SK-N-SH treated with all-trans-retinoic acid at 6 μM for 48 hours (cell line): Measurements from ENCODE around the gene SGTB.
"Not testable (repeated sequence)": the region's sequence is repeated elsewhere in the genome, so short reads cannot be mapped to it uniquely, and the experiment has no call there.

Source experiments
- ATAC-seq: fragments of 200-7000 bp; cut with Tn5 transposase; 3 replicates; pipeline ENCODE4 v1.9.1; 2020; ENCODE audit warnings: mild to moderate bottlenecking, moderate library complexity
- ARNTL ChIP-seq: fragments of 450-650 bp; formaldehyde crosslinking; IDR thresholded peaks from 2 replicates; pipeline ENCODE4 v1.5.0; 2020; ENCODE audit warnings: low read depth, mild to moderate bottlenecking, moderate library complexity, borderline replicate concordance
- CREB5 ChIP-seq: fragments of 250-450 bp; sonication (Bioruptor Pico); IDR thresholded peaks from 2 replicates; pipeline ENCODE4 v1.5.1; 2020; ENCODE audit warnings: low read depth, mild to moderate bottlenecking, moderate library complexity
- CSDC2 ChIP-seq: fragments of 250-450 bp; sonication (Bioruptor Pico); IDR thresholded peaks from 2 replicates; pipeline ENCODE4 v1.5.0; 2020; ENCODE audit warnings: mild to moderate bottlenecking, moderate library complexity
- CSRNP3 ChIP-seq: fragments of 250-450 bp; sonication (Bioruptor Pico); IDR thresholded peaks from 2 replicates; pipeline ENCODE4 v1.5.1; 2021; ENCODE audit warnings: mild to moderate bottlenecking, moderate library complexity
- ESRRG ChIP-seq: fragments of 250-450 bp; sonication (Bioruptor Pico); IDR thresholded peaks from 2 replicates; pipeline ENCODE4 v1.6.1; 2021; ENCODE audit warnings: mild to moderate bottlenecking
- GLIS3 ChIP-seq: fragments of 250-450 bp; sonication (Bioruptor Pico); IDR thresholded peaks from 2 replicates; pipeline ENCODE4 v1.5.0; 2020; ENCODE audit warnings: mild to moderate bottlenecking, moderate library complexity
- ISL1 ChIP-seq: fragments of 250-450 bp; sonication (Bioruptor Pico); IDR thresholded peaks from 2 replicates; pipeline ENCODE4 v2.1.2; 2022; ENCODE audit warnings: mild to moderate bottlenecking, moderate library complexity
- PPARA ChIP-seq: fragments of 250-450 bp; sonication (Bioruptor Pico); IDR thresholded peaks from 2 replicates; pipeline ENCODE4 v1.5.0; 2020; ENCODE audit warnings: mild to moderate bottlenecking, borderline replicate concordance
- RARB ChIP-seq: fragments of 250-450 bp; sonication (Bioruptor Pico); IDR thresholded peaks from 2 replicates; pipeline ENCODE4 v1.8.0; 2021; ENCODE audit warnings: mild to moderate bottlenecking, moderate library complexity
- SNAI2 ChIP-seq: fragments of 250-450 bp; sonication (Bioruptor Pico); IDR thresholded peaks from 2 replicates; pipeline ENCODE4 v1.5.0; 2020; ENCODE audit warnings: mild to moderate bottlenecking, moderate library complexity
- TOX ChIP-seq: fragments of 250-450 bp; sonication (Bioruptor Pico); IDR thresholded peaks from 2 replicates; pipeline ENCODE4 v1.8.0; 2021; ENCODE audit warnings: mild to moderate bottlenecking, moderate library complexity, borderline replicate concordance
- TSHZ2 ChIP-seq: fragments of 250-450 bp; sonication (Bioruptor Pico); IDR thresholded peaks from 2 replicates; pipeline ENCODE4 v1.5.0; 2020; ENCODE audit warnings: mild to moderate bottlenecking, moderate library complexity
- ZC3H10 ChIP-seq: fragments of 250-450 bp; sonication (Bioruptor Pico); IDR thresholded peaks from 2 replicates; pipeline ENCODE4 v1.5.1; 2021; ENCODE audit warnings: mild to moderate bottlenecking, moderate library complexity
- ZFP3 ChIP-seq: fragments of 250-450 bp; sonication (Bioruptor Pico); IDR thresholded peaks from 2 replicates; pipeline ENCODE4 v1.5.0; 2020; ENCODE audit warnings: mild to moderate bottlenecking, moderate library complexity
- ZFP30 ChIP-seq: fragments of 450-650 bp; formaldehyde crosslinking; IDR thresholded peaks from 2 replicates; pipeline ENCODE4 v1.5.0; 2022; ENCODE audit warnings: mild to moderate bottlenecking, moderate library complexity
- ZNF565 ChIP-seq: fragments of 450-650 bp; formaldehyde crosslinking; conservative IDR thresholded peaks from 2 replicates; pipeline ENCODE4 v1.5.0; 2020; ENCODE audit warnings: low read depth, mild to moderate bottlenecking, moderate library complexity
- ZNF70 ChIP-seq: fragments of 450-650 bp; formaldehyde crosslinking; IDR thresholded peaks from 2 replicates; pipeline ENCODE4 v1.5.0; 2020; ENCODE audit warnings: mild to moderate bottlenecking, moderate library complexity
- ZNF8 ChIP-seq: fragments of 450-650 bp; formaldehyde crosslinking; IDR thresholded peaks from 2 replicates; pipeline ENCODE4 v1.5.0; 2020; ENCODE audit warnings: mild to moderate bottlenecking, moderate library complexity

The SGTB gene

GRCh38 chr5:65621961-65622360, 99.9 kb downstream of the SGTB start:
- not testable (repeated sequence) for ATAC-seq

- no peak for TF ChIP-seq ESRRG (CRISPR knock-in tag)
- no peak for TF ChIP-seq GLIS3 (CRISPR knock-in tag)
- TF ChIP-seq CSRNP3 (CRISPR knock-in tag): no peak
- no peak for TF ChIP-seq PPARA (CRISPR knock-in tag)
- TF ChIP-seq SNAI2 (CRISPR knock-in tag): no peak
- no peak for TF ChIP-seq RARB (CRISPR knock-in tag)
- no peak for TF ChIP-seq ZNF565 (CRISPR knock-in tag)
- no peak for TF ChIP-seq ZFP30 (CRISPR knock-in tag)
- no peak for TF ChIP-seq TSHZ2 (CRISPR knock-in tag)
- TF ChIP-seq ZNF8 (CRISPR knock-in tag): no peak
- TF ChIP-seq ZFP3: no peak
- no peak for TF ChIP-seq TOX (CRISPR knock-in tag)
- TF ChIP-seq ARNTL (CRISPR knock-in tag): no peak
- TF ChIP-seq ISL1: no peak
- no peak for TF ChIP-seq ZC3H10 (CRISPR knock-in tag)
- TF ChIP-seq ZNF70 (CRISPR knock-in tag): no peak
- TF ChIP-seq CSDC2 (CRISPR knock-in tag): no peak
- TF ChIP-seq CREB5: no peak
- no peak for ATAC-seq
Observed at GRCh38 chr5:65620021-65620420, 101.9 kb downstream of the SGTB start.
